PC-3 (cell line): Measurements from ENCODE around the gene RABIF. TPM values are rescaled to one million over a fixed set of nuclear protein-coding genes. Genes with fewer than 3 reads are reported as not detected.
"Not testable (repeated sequence)": the region's sequence is repeated elsewhere in the genome, so short reads cannot be mapped to it uniquely, and the experiment has no call there.

Experiments
- ATAC-seq: fragments of 200-7000 bp; cut with Tn5 transposase; 2 replicates; pipeline ENCODE4 v1.9.1; 2020; ENCODE audit warnings: mild to moderate bottlenecking, moderate library complexity
- BruUV-seq: library from RNA; stranded (reverse); fragments of 400-500 nt; replicated peaks from 2 replicates; lab custom pipeline; 2021; lab: Mats Ljungman, UMichigan
- CTCF ChIA-PET: fragments of 300-600 bp; sonication (Branson Sonifier 250); formaldehyde crosslinking; loops from one replicate; lab custom pipeline; 2022; ENCODE audit warnings: antibody characterized with exemption; lab: Charles Lee
- POLR2A ChIA-PET: fragments of 300-600 bp; sonication (Branson Sonifier 250); formaldehyde crosslinking; loops from one replicate; lab custom pipeline; 2022; ENCODE audit warnings: antibody characterized with exemption; ENCODE audit not compliant: unreplicated experiment; lab: Charles Lee
- DNase-seq: peaks from one replicate; pipeline ENCODE4 v3.0.0-alpha.2; 2015
- H2AFZ ChIP-seq: fragments of 300-600 bp; sonication (generic); 2 replicates; pipeline ENCODE4 v1.6.0; 2016; ENCODE audit warnings: antibody characterized with exemption, low read length
- H3F3A ChIP-seq: fragments of 300-600 bp; sonication (generic); one replicate; pipeline ENCODE4 v1.6.0; 2017; ENCODE audit warnings: antibody characterized with exemption, low read length, control low read depth, mild to moderate bottlenecking; ENCODE audit not compliant: unreplicated experiment
- H3K27ac ChIP-seq: fragments of 300-600 bp; sonication (generic); 2 replicates; pipeline ENCODE4 v1.5.1; 2016; ENCODE audit warnings: mild to moderate bottlenecking, low read length
- H3K27me3 ChIP-seq: fragments of 300-600 bp; sonication (generic); 2 replicates; pipeline ENCODE4 v1.6.1; 2016; ENCODE audit warnings: low read length, mixed read lengths
- H3K36me3 ChIP-seq: fragments of 300-600 bp; sonication (generic); 2 replicates; pipeline ENCODE4 v1.6.1; 2016; ENCODE audit warnings: low read depth, mixed run types, low read length, mixed read lengths
- H3K4me1 ChIP-seq: fragments of 300-600 bp; sonication (generic); 2 replicates; pipeline ENCODE4 v1.5.1; 2016; ENCODE audit warnings: low read length; ENCODE audit not compliant: insufficient read depth
- H3K4me2 ChIP-seq: fragments of 300-600 bp; sonication (generic); 2 replicates; pipeline ENCODE4 v1.6.0; 2016; ENCODE audit warnings: low read length
- H3K4me3 ChIP-seq: fragments of 300-600 bp; sonication (generic); 2 replicates; pipeline ENCODE4 v1.5.1; 2016; ENCODE audit warnings: mild to moderate bottlenecking, low read length, mixed read lengths
- H3K79me2 ChIP-seq: fragments of 300-600 bp; sonication (generic); 2 replicates; pipeline ENCODE4 v1.6.1; 2017; ENCODE audit warnings: low read length, mixed read lengths
- H3K9ac ChIP-seq: fragments of 300-600 bp; sonication (generic); 2 replicates; pipeline ENCODE4 v1.6.0; 2016; ENCODE audit warnings: mild to moderate bottlenecking, low read length
- H3K9me2 ChIP-seq: fragments of 300-600 bp; sonication (generic); replicated peaks from 2 replicates; pipeline ENCODE4 v1.6.1; 2016; ENCODE audit warnings: mixed run types, low read length, mixed read lengths
- H3K9me3 ChIP-seq: fragments of 300-600 bp; sonication (generic); 2 replicates; pipeline ENCODE4 v1.6.1; 2016; ENCODE audit warnings: low read length, mixed read lengths
- H4K20me1 ChIP-seq: fragments of 300-600 bp; sonication (generic); 2 replicates; pipeline ENCODE4 v1.6.1; 2016; ENCODE audit warnings: low read length, mixed read lengths
- CTCF ChIP-seq: fragments of 300-600 bp; sonication (generic); conservative IDR thresholded peaks from 2 replicates; pipeline ENCODE4 v1.5.1; 2017; ENCODE audit warnings: antibody characterized with exemption, low read depth, mild to moderate bottlenecking, low read length
- EZH2 ChIP-seq: fragments of 300-600 bp; sonication (generic); IDR thresholded peaks from one replicate; pipeline ENCODE4 v1.6.1; 2017; ENCODE audit warnings: antibody characterized with exemption, mild to moderate bottlenecking, low read length; ENCODE audit not compliant: unreplicated experiment
- EZH2phosphoT487 ChIP-seq: fragments of 300-600 bp; sonication (generic); IDR thresholded peaks from 2 replicates; pipeline ENCODE4 v1.6.1; 2018; ENCODE audit warnings: mild to moderate bottlenecking, antibody characterized with exemption, low read length, borderline replicate concordance
- intact Hi-C: fragments of 100-400 bp; cut with micrococcal nuclease; formaldehyde crosslinking; loops from 2 replicates; pipeline ENCODE4 v1.9.0; 2023
- total RNA-seq: library from RNA; depleted of rRNA; stranded (reverse); fragments of >200 nt; gene quantifications from 2 replicates; pipeline ENCODE4 v1.2.3, GENCODE V29; 2014

The RABIF gene
- total RNA-seq, 1 experiment from 2014 or later = 15.5 TPM

- POLR2A ChIA-PET = no interaction called here
- CTCF ChIA-PET = no interaction called here
- Histone ChIP-seq H3F3A (no peaks in the 10 kb centered on the region), H4K20me1 (no peaks in the 10 kb centered on the region), H3K9me2 (no peaks in the 10 kb centered on the region), H3K27ac (no peak overlapping the region), H3K9me3 (no peaks in the 10 kb centered on the region), H3K36me3 (peaks cover 26% of the 10 kb centered on the region), H2AFZ (no peak overlapping the region), H3K9ac (no peak overlapping the region), H3K4me3 (no peak overlapping the region), H3K27me3 (no peaks in the 10 kb centered on the region), H3K4me1 (peaks cover 17% of the 10 kb centered on the region), H3K79me2 (no peaks in the 10 kb centered on the region; the same call in 1 of the 2 replicates), H3K4me2 (no peak overlapping the region)
- ATAC-seq = peak; percentile 59
- no peak for DNase-seq
- intact Hi-C loops = no loop called here
- BruUV-seq = no TSS peak
- no peak for TF ChIP-seq CTCF
- no peak for TF ChIP-seq EZH2
- TF ChIP-seq EZH2phosphoT487 = no peak
Measured at GRCh38 chr1:202919615-202920014, 30.7 kb upstream of the RABIF start.

GRCh38 chr1:202915146-202915545 is 26.2 kb upstream of the RABIF start:
- Histone ChIP-seq H3K9me3 (no peaks in the 10 kb centered on the region), H3K9me2 (no peaks in the 10 kb centered on the region), H4K20me1 (no peaks in the 10 kb centered on the region), H2AFZ (no peak overlapping the region), H3K4me2 (no peak overlapping the region), H3K27me3 (no peaks in the 10 kb centered on the region), H3K4me1 (no peaks in the 10 kb centered on the region), H3F3A (no peaks in the 10 kb centered on the region), H3K27ac (no peak overlapping the region), H3K36me3 (peaks cover 36% of the 10 kb centered on the region), H3K4me3 (no peak overlapping the region), H3K79me2 (no peaks in the 10 kb centered on the region), H3K9ac (no peak overlapping the region)
- intact Hi-C loops = no loop called here
- no peak for TF ChIP-seq CTCF
- no peak for TF ChIP-seq EZH2
- no peak for TF ChIP-seq EZH2phosphoT487
- DNase-seq (no peak), ATAC-seq (no peak)
- ChIA-PET POLR2A (no interaction called here), CTCF (no interaction called here)
- BruUV-seq = no TSS peak

GRCh38 chr1:202912476-202912875 is 23.5 kb upstream of the RABIF start:
- H3K9me3 ChIP-seq, H3K4me3 ChIP-seq, H3K9me2 ChIP-seq, H3K4me2 ChIP-seq, H3K4me1 ChIP-seq, H3K9ac ChIP-seq, POLR2A ChIA-PET, H3K79me2 ChIP-seq, H2AFZ ChIP-seq, H4K20me1 ChIP-seq, ATAC-seq, H3F3A ChIP-seq, BruUV-seq, H3K27ac ChIP-seq, DNase-seq, CTCF ChIA-PET, H3K27me3 ChIP-seq, intact Hi-C loops: not testable (repeated sequence)
- H3K36me3 ChIP-seq = peaks cover 31% of the 10 kb centered on the region
